Measurements from ENCODE around the gene AQP7.
"Not testable (repeated sequence)": the region's sequence is repeated elsewhere in the genome, so short reads cannot be mapped to it uniquely, and the experiment has no call there.

The AQP7 gene

DNA sequence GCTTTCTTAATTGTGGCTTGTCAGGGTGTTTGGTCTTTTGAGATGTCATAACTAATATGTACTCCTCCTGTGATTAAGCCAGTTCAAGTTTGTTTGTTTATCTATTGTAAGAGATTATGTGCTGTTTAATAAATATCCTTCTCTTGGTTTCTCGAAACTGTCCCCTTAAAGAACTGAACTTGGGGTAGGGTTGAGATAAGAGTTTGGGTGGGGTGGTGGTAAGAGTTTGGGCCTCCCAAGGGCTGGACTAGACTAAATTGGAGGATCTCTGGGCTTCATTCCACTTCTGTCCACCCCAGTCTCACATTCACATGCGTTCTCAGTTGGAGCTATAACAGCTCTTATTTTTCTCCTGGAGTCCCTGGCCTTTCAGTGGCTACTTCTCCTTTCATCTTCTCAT lies 38.2 kb downstream of the AQP7 start:
- TF ChIP-seq, protein P1, sequence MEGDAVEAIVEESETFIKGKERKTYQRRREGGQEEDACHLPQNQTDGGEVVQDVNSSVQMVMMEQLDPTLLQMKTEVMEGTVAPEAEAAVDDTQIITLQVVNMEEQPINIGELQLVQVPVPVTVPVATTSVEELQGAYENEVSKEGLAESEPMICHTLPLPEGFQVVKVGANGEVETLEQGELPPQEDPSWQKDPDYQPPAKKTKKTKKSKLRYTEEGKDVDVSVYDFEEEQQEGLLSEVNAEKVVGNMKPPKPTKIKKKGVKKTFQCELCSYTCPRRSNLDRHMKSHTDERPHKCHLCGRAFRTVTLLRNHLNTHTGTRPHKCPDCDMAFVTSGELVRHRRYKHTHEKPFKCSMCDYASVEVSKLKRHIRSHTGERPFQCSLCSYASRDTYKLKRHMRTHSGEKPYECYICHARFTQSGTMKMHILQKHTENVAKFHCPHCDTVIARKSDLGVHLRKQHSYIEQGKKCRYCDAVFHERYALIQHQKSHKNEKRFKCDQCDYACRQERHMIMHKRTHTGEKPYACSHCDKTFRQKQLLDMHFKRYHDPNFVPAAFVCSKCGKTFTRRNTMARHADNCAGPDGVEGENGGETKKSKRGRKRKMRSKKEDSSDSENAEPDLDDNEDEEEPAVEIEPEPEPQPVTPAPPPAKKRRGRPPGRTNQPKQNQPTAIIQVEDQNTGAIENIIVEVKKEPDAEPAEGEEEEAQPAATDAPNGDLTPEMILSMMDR (IDR thresholded peaks at IDR 0.05; ENCODE audit: control extremely low read depth, extremely low read depth, low read depth, missing control alignments) = no peak

DNA sequence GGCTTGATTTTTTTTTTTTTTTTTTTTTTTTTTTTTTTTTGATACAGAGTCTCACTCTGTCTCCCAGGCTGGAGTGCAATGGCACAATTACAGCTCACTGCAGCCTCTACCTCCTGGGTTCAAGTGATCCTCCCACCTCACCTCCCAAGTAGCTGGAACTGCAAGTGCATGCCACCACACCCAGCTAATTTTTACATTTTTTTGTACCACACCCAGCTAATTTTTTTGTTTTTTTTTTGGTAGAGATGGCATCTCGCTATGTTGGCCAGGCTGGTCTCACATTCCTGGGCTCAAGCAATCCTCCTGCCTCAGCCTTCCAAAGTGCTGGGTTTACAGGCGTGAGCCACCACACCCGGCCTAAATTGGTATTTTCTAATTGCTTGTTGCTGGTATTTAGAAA lies 43.7 kb downstream of the AQP7 start:
- POLR2A ChIA-PET = not testable (repeated sequence)
- CTCF ChIA-PET = interaction anchor here (0.8 to 3.9 kb wide), 2 partner anchors 15 to 17 kb away, joined by 3 to 29 read pairs; no protein-coding TSS in a partner anchor

More for the DNA sequence above, 38.2 kb downstream of the AQP7 start:
- POLR2A ChIA-PET = no interaction called here
- CTCF ChIA-PET = interaction anchor here (3.3 kb wide), 1 partner anchor 10 kb away, joined by 31 read pairs; no protein-coding TSS in a partner anchor
- no peak for DNase-seq (ENCODE audit: extremely low spot score)

DNA sequence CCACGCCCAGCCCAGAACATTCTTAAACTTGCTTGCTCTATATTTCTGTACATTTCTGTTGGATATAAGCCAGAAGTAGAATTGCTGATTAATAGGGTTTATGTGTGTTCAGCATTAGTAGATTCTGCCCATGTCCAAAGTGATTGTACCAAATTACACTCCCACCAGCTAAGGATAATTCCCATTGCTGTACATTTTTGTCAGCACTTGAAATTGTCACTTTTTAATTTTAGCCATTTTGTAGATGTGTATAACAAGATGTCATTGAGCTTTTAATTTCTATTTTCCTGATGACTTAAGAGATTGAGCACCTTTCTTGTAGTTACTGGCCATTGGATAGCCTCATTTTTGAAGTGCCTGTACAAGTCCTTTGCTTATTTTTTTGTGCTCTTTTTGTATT lies 46.4 kb downstream of the AQP7 start:
- TF ChIP-seq, protein P1 (IDR thresholded peaks at IDR 0.05; ENCODE audit: control extremely low read depth, extremely low read depth, low read depth, missing control alignments) = no peak
- no peak for DNase-seq (ENCODE audit: extremely low spot score)
- ChIA-PET POLR2A (no interaction called here), CTCF (interaction anchor here (0.7 to 1.0 kb wide), 3 partner anchors 14 to 91 kb away, joined by 3 to 9 read pairs (median 3); partner anchors contain the start of gene AQP3)

More for the DNA sequence above, 43.7 kb downstream of the AQP7 start:
- DNase-seq (ENCODE audit: extremely low spot score) = not testable (repeated sequence)

DNA sequence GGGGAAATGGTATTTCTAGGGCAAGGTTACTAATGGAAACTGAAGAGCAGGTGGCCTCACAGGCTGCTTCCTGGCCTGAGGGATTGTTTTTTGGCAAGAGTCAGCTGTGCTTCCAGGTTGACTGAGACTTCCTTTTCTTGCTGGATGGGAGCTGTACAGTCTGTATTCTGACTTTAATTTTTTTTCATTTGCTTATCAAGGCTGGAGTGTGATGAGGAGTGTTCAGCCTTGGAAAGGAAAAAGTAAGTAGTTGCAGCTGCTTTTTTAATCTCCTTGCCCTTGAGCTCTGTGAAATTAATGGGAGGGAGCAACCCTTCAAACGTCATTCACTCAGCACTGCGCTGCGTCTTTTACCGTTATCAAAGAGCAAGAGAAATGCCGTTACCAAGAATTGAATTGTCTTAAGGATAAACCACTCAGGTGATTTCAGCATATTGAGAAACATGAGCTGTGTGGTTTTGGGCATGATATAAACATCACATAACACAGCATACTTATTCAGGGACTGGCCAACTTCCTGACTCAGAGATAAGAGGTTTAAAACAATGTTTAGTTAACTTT lies 47.6 kb downstream of the AQP7 start:
- ChIA-PET CTCF (interaction anchor here (1.0 to 1.5 kb wide), 2 partner anchors 20 to 98 kb away, joined by 5 to 8 read pairs; no protein-coding TSS in a partner anchor), POLR2A (no interaction called here)
- TF ChIP-seq, protein P1 (IDR thresholded peaks at IDR 0.05; ENCODE audit: control extremely low read depth, extremely low read depth, low read depth, missing control alignments) = no peak
- no peak for DNase-seq (ENCODE audit: extremely low spot score)

DNA sequence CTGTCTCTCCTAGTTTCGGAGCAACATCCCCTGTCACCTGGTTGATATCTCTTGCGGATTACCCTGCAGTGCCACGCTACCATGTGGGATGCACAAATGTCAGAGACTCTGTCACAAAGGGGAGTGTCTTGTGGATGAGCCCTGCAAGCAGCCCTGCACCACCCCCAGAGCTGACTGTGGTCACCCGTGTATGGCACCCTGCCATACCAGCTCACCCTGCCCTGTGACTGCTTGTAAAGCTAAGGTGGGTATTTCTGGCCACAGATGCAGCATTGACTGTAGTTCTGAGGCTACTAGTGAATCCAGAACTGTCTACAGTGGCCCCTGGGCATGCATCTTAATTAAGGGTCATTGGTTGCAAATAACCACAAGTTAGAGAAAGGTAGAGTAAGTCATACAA lies 50.8 kb downstream of the AQP7 start:
- TF ChIP-seq, protein P1 (IDR thresholded peaks at IDR 0.05; ENCODE audit: control extremely low read depth, extremely low read depth, low read depth, missing control alignments) = no peak
- CTCF ChIA-PET = interaction anchor here (1.2 to 1.7 kb wide), 2 partner anchors 9 to 18 kb away, joined by 3 to 7 read pairs; no protein-coding TSS in a partner anchor
- POLR2A ChIA-PET = no interaction called here
- DNase-seq (ENCODE audit: extremely low spot score) = no peak

DNA sequence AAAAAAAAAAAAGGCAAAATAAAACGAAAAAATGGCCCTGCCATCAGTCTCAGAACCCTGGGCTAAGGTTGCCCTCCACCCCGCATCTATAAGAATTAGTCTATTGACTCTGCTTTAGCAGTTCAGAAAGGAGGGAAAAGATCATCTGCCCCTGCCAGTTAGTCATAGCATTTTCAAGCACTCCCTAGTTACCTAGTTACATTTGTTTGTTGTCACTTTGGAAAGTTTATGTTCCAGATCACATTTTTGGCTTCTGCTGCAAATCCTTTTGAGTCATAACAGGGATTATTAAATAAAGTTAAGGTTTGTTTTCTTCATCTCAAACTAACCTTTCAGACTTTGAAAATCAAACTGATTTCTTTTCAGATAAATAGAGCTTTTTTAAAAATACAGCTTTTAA lies 52.1 kb downstream of the AQP7 start:
- DNase-seq (ENCODE audit: extremely low spot score) = no peak
- ChIA-PET CTCF (interaction anchor here (1.1 to 1.7 kb wide), 4 partner anchors 10 to 24 kb away, joined by 3 to 7 read pairs (median 4); no protein-coding TSS in a partner anchor), POLR2A (no interaction called here)
- TF ChIP-seq, protein P1 (IDR thresholded peaks at IDR 0.05; ENCODE audit: control extremely low read depth, extremely low read depth, low read depth, missing control alignments) = no peak

DNA sequence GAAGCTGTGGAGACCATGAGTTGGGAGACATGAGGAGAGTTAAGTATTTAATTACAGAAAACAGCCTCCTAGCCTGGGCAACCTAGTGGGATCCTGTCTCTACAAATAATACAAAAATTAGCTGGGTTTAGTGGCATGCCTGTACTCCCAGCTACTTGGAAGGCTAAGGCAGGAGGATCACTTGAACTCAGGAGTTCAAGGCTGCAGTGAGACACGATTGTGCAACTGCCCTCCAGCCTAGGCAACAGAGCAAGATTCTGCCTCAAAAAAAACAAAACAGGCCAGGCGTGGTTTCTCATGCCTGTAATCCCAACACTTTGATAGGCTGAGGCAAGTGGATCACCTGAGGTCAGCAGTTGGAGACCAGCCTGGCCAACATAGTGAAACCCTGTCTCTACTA lies 52.6 kb downstream of the AQP7 start:
- ChIA-PET CTCF (interaction anchor here (1.3 kb wide), 1 partner anchor 25 kb away, joined by 3 read pairs; no protein-coding TSS in a partner anchor), POLR2A (no interaction called here)
- no peak for DNase-seq (ENCODE audit: extremely low spot score)
- TF ChIP-seq, protein P1 (IDR thresholded peaks at IDR 0.05; ENCODE audit: control extremely low read depth, extremely low read depth, low read depth, missing control alignments) = no peak
